IMR-90 (cell line): ENCODE results near the gene CENPM. TPM values are rescaled to one million over a fixed set of nuclear protein-coding genes. Genes with fewer than 3 reads are reported as not detected.

Experiments used
- ATAC-seq: fragments of 200-7000 bp; cut with Tn5 transposase; 2 replicates; pipeline ENCODE4 v1.9.1; 2020; ENCODE audit warnings: low read depth, mild to moderate bottlenecking, moderate library complexity
- BruUV-seq: library from RNA; stranded (reverse); fragments of 400-500 nt; replicated peaks from 2 replicates; lab custom pipeline; 2021; lab: Mats Ljungman, UMichigan
- CTCF ChIA-PET: fragments of 300-600 bp; formaldehyde crosslinking; extraction: SDS; loops from one replicate; lab custom pipeline; 2021; ENCODE audit warnings: antibody characterized with exemption; lab: Yijun Ruan, JAX
- POLR2A ChIA-PET: fragments of 300-600 bp; sonication (Branson Sonifier 250); formaldehyde crosslinking; loops from one replicate; lab custom pipeline; 2022; ENCODE audit warnings: antibody characterized with exemption; ENCODE audit not compliant: unreplicated experiment; lab: Charles Lee
- DNase-seq: peaks from one replicate; pipeline ENCODE4 v3.0.0; 2013
- H2AFZ ChIP-seq: replicated peaks from 2 replicates; pipeline ENCODE3; 2013; ENCODE audit warnings: low read length, mild to moderate bottlenecking; ENCODE audit not compliant: poor library complexity
- H2AK5ac ChIP-seq: 2 replicates; pipeline ENCODE4 v1.6.1; 2013; ENCODE audit warnings: low read depth, low read length, inconsistent platforms
- H2AK9ac ChIP-seq: replicated peaks from 2 replicates; pipeline ENCODE3; 2013; ENCODE audit warnings: mild to moderate bottlenecking, low read depth, low read length, moderate library complexity; ENCODE audit not compliant: poor library complexity
- H2BK120ac ChIP-seq: 2 replicates; pipeline ENCODE4 v1.6.1; 2013; ENCODE audit warnings: low read depth, low read length, inconsistent platforms
- H2BK15ac ChIP-seq: 3 replicates; pipeline ENCODE4 v1.6.1; 2013; ENCODE audit warnings: low read depth, low read length, inconsistent platforms
- H2BK20ac ChIP-seq: 2 replicates; pipeline ENCODE4 v1.6.1; 2013; ENCODE audit warnings: low read depth, mild to moderate bottlenecking, inconsistent platforms, low read length, moderate library complexity
- H2BK5ac ChIP-seq: 2 replicates; pipeline ENCODE4 v1.6.1; 2013; ENCODE audit warnings: mild to moderate bottlenecking, low read depth, low read length, inconsistent platforms; ENCODE audit not compliant: poor library complexity, severe bottlenecking
- H3K14ac ChIP-seq: replicated peaks from 2 replicates; pipeline ENCODE4 v1.6.1; 2013; ENCODE audit warnings: low read depth, low read length, inconsistent platforms
- H3K18ac ChIP-seq: 2 replicates; pipeline ENCODE4 v1.6.1; 2013; ENCODE audit warnings: low read depth, low read length, control low read depth
- H3K23ac ChIP-seq: 2 replicates; pipeline ENCODE4 v1.6.1; 2013; ENCODE audit warnings: low read depth, low read length, inconsistent platforms
- H3K27ac ChIP-seq: 2 replicates; pipeline ENCODE4 v1.5.1; 2013; ENCODE audit warnings: mild to moderate bottlenecking, control low read depth, low read length; ENCODE audit not compliant: insufficient read depth
- H3K27me3 ChIP-seq: 2 replicates; pipeline ENCODE4 v1.6.1; 2013; ENCODE audit warnings: low read length; ENCODE audit not compliant: control insufficient read depth, insufficient read depth
- H3K36me3 ChIP-seq: 2 replicates; pipeline ENCODE4 v1.6.1; 2013; ENCODE audit warnings: low read length, mixed read lengths; ENCODE audit not compliant: control insufficient read depth, insufficient read depth
- H3K4ac ChIP-seq: 2 replicates; pipeline ENCODE4 v1.6.1; 2013; ENCODE audit warnings: low read depth, low read length, inconsistent platforms
- H3K4me1 ChIP-seq: 2 replicates; pipeline ENCODE4 v1.6.1; 2013; ENCODE audit warnings: low read length, mixed read lengths; ENCODE audit not compliant: control insufficient read depth, insufficient read depth
- H3K4me2 ChIP-seq: 2 replicates; pipeline ENCODE4 v1.6.1; 2013; ENCODE audit warnings: low read depth, mild to moderate bottlenecking, control low read depth, low read length, moderate library complexity
- H3K4me3 ChIP-seq: 2 replicates; pipeline ENCODE4 v1.5.1; 2013; ENCODE audit warnings: low read depth, mild to moderate bottlenecking, control low read depth, low read length, moderate library complexity; ENCODE audit not compliant: insufficient read depth
- H3K56ac ChIP-seq: 2 replicates; pipeline ENCODE4 v1.6.1; 2013; ENCODE audit warnings: low read length, inconsistent platforms; ENCODE audit not compliant: insufficient read depth; ENCODE audit errors: extremely low read depth
- H3K79me1 ChIP-seq, 2 experiments: 2 replicates each; pipeline ENCODE4 v1.6.1; 2013; ENCODE audit warnings: low read length in 2 of 2, inconsistent platforms in 1 of 2, low read depth in 1 of 2
- H3K9ac ChIP-seq: 2 replicates; pipeline ENCODE4 v1.6.1; 2013; ENCODE audit warnings: low read depth, low read length, control low read depth
- H3K9me1 ChIP-seq: 2 replicates; pipeline ENCODE4 v1.6.1; 2013; ENCODE audit warnings: low read length, inconsistent platforms; ENCODE audit not compliant: insufficient read depth
- H3K9me3 ChIP-seq: 2 replicates; pipeline ENCODE4 v1.6.1; 2013; ENCODE audit warnings: low read length; ENCODE audit not compliant: control insufficient read depth, insufficient read depth
- H4K20me1 ChIP-seq: 2 replicates; pipeline ENCODE4 v1.6.1; 2013; ENCODE audit warnings: low read length, inconsistent platforms; ENCODE audit not compliant: insufficient read depth
- H4K5ac ChIP-seq: 2 replicates; pipeline ENCODE4 v1.6.1; 2013; ENCODE audit warnings: mild to moderate bottlenecking, low read depth, low read length, control low read depth
- H4K8ac ChIP-seq, 2 experiments: 2 replicates each; pipeline ENCODE4 v1.6.1; 2013; ENCODE audit warnings: low read depth in 2 of 2, low read length in 2 of 2, control low read depth in 1 of 2, inconsistent platforms in 1 of 2
- H4K91ac ChIP-seq: 2 replicates; pipeline ENCODE4 v1.6.1; 2013; ENCODE audit warnings: low read depth, low read length, inconsistent platforms; ENCODE audit not compliant: insufficient read depth
- POLR2A ChIP-seq: IDR thresholded peaks from 2 replicates; pipeline ENCODE4 v1.6.1; 2012; ENCODE audit warnings: mild to moderate bottlenecking, low read depth, low read length
- RFX5 ChIP-seq: IDR thresholded peaks from 2 replicates; pipeline ENCODE4 v1.8.0; 2012; ENCODE audit warnings: low read depth, mild to moderate bottlenecking, low read length, moderate library complexity
- WGBS, 2 experiments: methylation state at CpG; one replicate each; pipeline versions ENCODE4 v1.1.5 to v1.1.7; 2013; ENCODE audit warnings: missing lambda C conversion rate in 2 of 2; ENCODE audit not compliant: insufficient read length in 1 of 2; ENCODE audit errors: extremely low coverage in 2 of 2; 5-methylcytosine and 5-hydroxymethylcytosine counted together
- dilution Hi-C: fragments of 300-500 bp; cut with HindIII; formaldehyde crosslinking; loops from one replicate; pipeline ENCODE4 v1.14.3; 2018; ENCODE audit warnings: low sequenced_read_pairs; ENCODE audit not compliant: unreplicated experiment
- in situ Hi-C: fragments of 300-500 bp; cut with MboI; formaldehyde crosslinking; loops from 3 replicates; pipeline ENCODE4 v1.14.3; 2019; ENCODE audit warnings: low sequenced_read_pairs, inconsistent platforms, mixed read lengths
- intact Hi-C: fragments of 100-400 bp; cut with micrococcal nuclease; formaldehyde crosslinking; loops from 2 replicates; pipeline ENCODE4 v1.10.0; 2022
- polyA plus RNA-seq, 3 experiments: library from polyadenylated mRNA; depleted of rRNA; stranded (reverse); fragments of >200 nt; gene quantifications; 2 replicates each; pipeline ENCODE4 v1.2.3, GENCODE V29; 2012; ENCODE audit warnings: low replicate concordance in 1 of 3
- total RNA-seq: library from RNA; depleted of rRNA; stranded (reverse); fragments of >200 nt; gene quantifications from 2 replicates; pipeline ENCODE4 v1.2.3, GENCODE V29; 2012

CENPM gene
- total and polyA plus RNA-seq, 2 of the 4 experiments (the other 2 are of a cell fraction): 18.1 to 20.1 TPM

DNA sequence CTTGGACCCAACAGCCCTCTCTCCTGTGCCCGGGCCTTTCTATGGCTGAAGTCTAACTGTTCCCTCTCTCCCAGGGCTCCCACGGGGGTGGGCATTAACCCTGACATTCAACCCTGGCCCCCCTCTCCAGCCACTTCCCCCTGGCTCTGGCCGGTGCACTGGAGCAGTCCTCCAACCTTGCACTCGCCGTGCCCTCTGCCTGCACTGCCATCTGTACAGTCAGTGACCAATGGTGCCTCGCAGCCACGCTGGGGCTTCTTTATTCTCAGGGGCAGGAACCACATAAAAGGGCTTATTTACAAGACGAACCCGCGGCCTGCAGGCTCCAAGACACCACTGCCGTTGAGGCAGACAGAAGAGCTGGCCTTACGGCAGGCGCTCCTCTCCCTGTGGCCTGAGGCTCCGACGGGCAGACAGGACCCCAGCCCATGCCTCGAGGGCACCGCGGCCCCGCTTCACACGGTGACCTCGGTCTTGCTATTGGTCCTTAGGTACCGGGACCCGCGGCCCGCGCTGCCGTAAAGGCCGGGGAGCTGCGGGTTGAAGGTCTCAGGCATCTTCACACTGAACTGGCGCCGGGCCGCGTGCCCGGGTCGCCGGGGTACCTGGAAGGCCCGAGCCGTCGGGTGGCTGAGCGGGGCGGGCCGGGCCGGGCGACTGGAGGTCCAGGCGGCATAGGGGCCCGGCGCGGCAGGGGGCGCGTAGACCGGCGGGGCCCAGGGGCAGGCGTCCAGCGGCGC lies 37.5 kb downstream of the CENPM start:
- H3K27me3 ChIP-seq: peaks cover 52% of the 10 kb centered on the region
- no TSS peak for BruUV-seq
- peak overlapping the region; percentile 2 for H2AFZ ChIP-seq

More for the DNA sequence above, 37.5 kb downstream of the CENPM start:
- no peak overlapping the region for H2BK20ac ChIP-seq
- DNase-seq (no peak), ATAC-seq (no peak)
- no peaks in the 10 kb centered on the region for H3K9me1 ChIP-seq
- 37% methylated on average over 19 of the region's 55 CpGs; no CpG with 5 or more reads in 1 of the 2 experiments for WGBS, 2 experiments
- H2BK120ac ChIP-seq: no peak overlapping the region
- no peaks in the 10 kb centered on the region for H3K9me3 ChIP-seq
- H3K9ac ChIP-seq: no peak overlapping the region
- no peak overlapping the region for H3K4ac ChIP-seq
- H2BK15ac ChIP-seq: no peak overlapping the region
- H3K56ac ChIP-seq: no peak overlapping the region
- H3K27ac ChIP-seq: no peak overlapping the region
- intact Hi-C loops (no loop called here), in situ Hi-C loops (no loop called here), dilution Hi-C loops (no loop called here)
- no peak overlapping the region for H3K14ac ChIP-seq
- peak overlapping the region; percentile 52 for H2AK9ac ChIP-seq
- H3K4me3 ChIP-seq: no peak overlapping the region; the same call in 1 of the 2 replicates
- no peak for TF ChIP-seq POLR2A
- no peak for TF ChIP-seq RFX5
- no peaks in the 10 kb centered on the region for H3K79me1 ChIP-seq
- no peak overlapping the region for H4K8ac ChIP-seq
- H4K91ac ChIP-seq: no peak overlapping the region
- H3K18ac ChIP-seq: no peak overlapping the region
- no peak overlapping the region for H3K4me2 ChIP-seq
- H3K36me3 ChIP-seq: peaks cover 5% of the 10 kb centered on the region; the same call in 1 of the 2 replicates
- CTCF ChIA-PET: no interaction called here
- peaks cover 7% of the 10 kb centered on the region for H4K20me1 ChIP-seq
- no peak overlapping the region for H3K23ac ChIP-seq
- no peak overlapping the region for H4K5ac ChIP-seq
- no peak overlapping the region for H2AK5ac ChIP-seq
- POLR2A ChIA-PET: no interaction called here
- H2BK5ac ChIP-seq: no peak overlapping the region
- H3K4me1 ChIP-seq: peaks cover 2% of the 10 kb centered on the region; the same call in 1 of the 2 replicates
